ENCODE data around the gene SIAH1.

DNA sequence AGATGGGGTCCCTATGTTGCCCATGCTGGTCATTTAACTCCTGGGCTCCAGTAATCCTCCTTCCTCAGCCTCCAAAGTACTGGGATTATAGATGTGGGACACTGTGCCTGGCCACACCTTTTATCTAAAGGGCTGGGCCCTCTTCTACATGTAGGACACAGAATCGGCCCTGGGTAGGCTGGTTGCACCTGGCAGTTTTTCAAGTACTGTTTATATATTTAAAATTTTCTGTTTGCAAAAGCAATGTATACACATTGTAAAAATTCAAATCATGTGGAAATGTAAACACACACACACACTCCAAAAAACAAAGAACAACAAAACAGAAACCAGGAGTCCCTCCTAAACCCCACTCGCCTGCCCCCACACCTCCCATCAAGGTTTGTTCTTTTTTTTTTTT lies 28.1 kb upstream of the SIAH1 start:
- TF ChIP-seq, protein P1, sequence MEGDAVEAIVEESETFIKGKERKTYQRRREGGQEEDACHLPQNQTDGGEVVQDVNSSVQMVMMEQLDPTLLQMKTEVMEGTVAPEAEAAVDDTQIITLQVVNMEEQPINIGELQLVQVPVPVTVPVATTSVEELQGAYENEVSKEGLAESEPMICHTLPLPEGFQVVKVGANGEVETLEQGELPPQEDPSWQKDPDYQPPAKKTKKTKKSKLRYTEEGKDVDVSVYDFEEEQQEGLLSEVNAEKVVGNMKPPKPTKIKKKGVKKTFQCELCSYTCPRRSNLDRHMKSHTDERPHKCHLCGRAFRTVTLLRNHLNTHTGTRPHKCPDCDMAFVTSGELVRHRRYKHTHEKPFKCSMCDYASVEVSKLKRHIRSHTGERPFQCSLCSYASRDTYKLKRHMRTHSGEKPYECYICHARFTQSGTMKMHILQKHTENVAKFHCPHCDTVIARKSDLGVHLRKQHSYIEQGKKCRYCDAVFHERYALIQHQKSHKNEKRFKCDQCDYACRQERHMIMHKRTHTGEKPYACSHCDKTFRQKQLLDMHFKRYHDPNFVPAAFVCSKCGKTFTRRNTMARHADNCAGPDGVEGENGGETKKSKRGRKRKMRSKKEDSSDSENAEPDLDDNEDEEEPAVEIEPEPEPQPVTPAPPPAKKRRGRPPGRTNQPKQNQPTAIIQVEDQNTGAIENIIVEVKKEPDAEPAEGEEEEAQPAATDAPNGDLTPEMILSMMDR (IDR thresholded peaks at IDR 0.05) = no peak
- TF ChIP-seq EZH2phosphoT487 (IDR thresholded peaks at IDR 0.05) = no peak
- TF ChIP-seq EZH2 (IDR thresholded peaks at IDR 0.05) = no peak
